CD4-positive, alpha-beta T cell treated with Interleukin-10 for 1 hour (primary cell): ENCODE data around the gene C19orf47.
"Not testable (repeated sequence)": the region's sequence is repeated elsewhere in the genome, so short reads cannot be mapped to it uniquely, and the experiment has no call there.

Experiments
- DNase-seq: peaks from one replicate; pipeline ENCODE4 v3.0.0-alpha.2; 2020

The C19orf47 gene

GRCh38 chr19:40342644-40343311, 5.4 kb downstream of the C19orf47 start:
- DNase-seq: no peak

- no peak for DNase-seq
Observed at GRCh38 chr19:40341601-40342482, 6.4 kb downstream of the C19orf47 start.

GRCh38 chr19:40339018-40339728, 9.0 kb downstream of the C19orf47 start:
- DNase-seq: no peak

GRCh38 chr19:40337594-40337993, 10.6 kb downstream of the C19orf47 start:
- no peak for DNase-seq

GRCh38 chr19:40337107-40337506, 11.1 kb downstream of the C19orf47 start:
- no peak for DNase-seq

- DNase-seq: no peak
Observed at GRCh38 chr19:40336601-40336900, 11.6 kb downstream of the C19orf47 start.

- no peak for DNase-seq
Observed at GRCh38 chr19:40335855-40336600, 12.2 kb downstream of the C19orf47 start.

- no peak for DNase-seq
Observed at GRCh38 chr19:40335101-40335500, 13.1 kb downstream of the C19orf47 start.

GRCh38 chr19:40333083-40333482, 15.1 kb downstream of the C19orf47 start:
- DNase-seq: not testable (repeated sequence)

- no peak for DNase-seq
Observed at GRCh38 chr19:40332669-40333068, 15.5 kb downstream of the C19orf47 start.

GRCh38 chr19:40331052-40331451, 17.1 kb downstream of the C19orf47 start:
- no peak for DNase-seq

GRCh38 chr19:40326201-40326600, 22.0 kb downstream of the C19orf47 start:
- DNase-seq: no peak

- DNase-seq: no peak
Observed at GRCh38 chr19:40323705-40324104, 24.5 kb downstream of the C19orf47 start.

GRCh38 chr19:40322951-40323615, 25.1 kb downstream of the C19orf47 start:
- no peak for DNase-seq

GRCh38 chr19:40322271-40322610, 26.0 kb downstream of the C19orf47 start:
- DNase-seq: no peak

GRCh38 chr19:40321566-40322270, 26.5 kb downstream of the C19orf47 start:
- DNase-seq: no peak

- no peak for DNase-seq
Observed at GRCh38 chr19:40321076-40321475, 27.1 kb downstream of the C19orf47 start.

GRCh38 chr19:40320558-40320935, 27.6 kb downstream of the C19orf47 start:
- DNase-seq: no peak

- DNase-seq: no peak
Observed at GRCh38 chr19:40317338-40317737, 30.9 kb downstream of the C19orf47 start.

- DNase-seq: no peak
Observed at GRCh38 chr19:40315812-40316470, 32.3 kb downstream of the C19orf47 start.

GRCh38 chr19:40314656-40315055, 33.5 kb downstream of the C19orf47 start:
- DNase-seq: no peak
